ENCODE measurements around the gene ST6GALNAC3.
"Not testable (repeated sequence)": the region's sequence is repeated elsewhere in the genome, so short reads cannot be mapped to it uniquely, and the experiment has no call there.

Gene ST6GALNAC3

GRCh38 chr1:76073481-76073880, 1.1 kb upstream of the ST6GALNAC3 start:
- DNase-seq (ENCODE audit: low read depth in 2 of 2, low spot score in 1 of 2): no peak

GRCh38 chr1:76075188-76075489, 593 bp downstream of the ST6GALNAC3 start:
- no peak for DNase-seq (ENCODE audit: low read depth in 2 of 2, low spot score in 1 of 2)

GRCh38 chr1:76075877-76076276, 1.3 kb downstream of the ST6GALNAC3 start:
- no peak for DNase-seq (ENCODE audit: low read depth in 2 of 2, low spot score in 1 of 2)

- DNase-seq (ENCODE audit: low read depth in 2 of 2, low spot score in 1 of 2): no peak
Observed at GRCh38 chr1:76079475-76080227, 5.1 kb downstream of the ST6GALNAC3 start.

GRCh38 chr1:76080552-76081079, 6.1 kb downstream of the ST6GALNAC3 start:
- DNase-seq (ENCODE audit: low read depth in 2 of 2, low spot score in 1 of 2): no peak

GRCh38 chr1:76082062-76082461, 7.5 kb downstream of the ST6GALNAC3 start:
- DNase-seq (ENCODE audit: low read depth in 2 of 2, low spot score in 1 of 2): no peak

GRCh38 chr1:76083189-76083588, 8.6 kb downstream of the ST6GALNAC3 start:
- DNase-seq (ENCODE audit: low read depth in 2 of 2, low spot score in 1 of 2): no peak

GRCh38 chr1:76084029-76084627, 9.6 kb downstream of the ST6GALNAC3 start:
- DNase-seq (ENCODE audit: low read depth in 2 of 2, low spot score in 1 of 2): no peak

GRCh38 chr1:76084685-76085084, 10.1 kb downstream of the ST6GALNAC3 start:
- DNase-seq (ENCODE audit: low read depth in 2 of 2, low spot score in 1 of 2): no peak

- DNase-seq (ENCODE audit: low read depth in 2 of 2, low spot score in 1 of 2): no peak
Observed at GRCh38 chr1:76086109-76086508, 11.6 kb downstream of the ST6GALNAC3 start.

- DNase-seq (ENCODE audit: low read depth in 2 of 2, low spot score in 1 of 2): no peak
Observed at GRCh38 chr1:76086597-76086996, 12.1 kb downstream of the ST6GALNAC3 start.

- no peak for DNase-seq (ENCODE audit: low read depth in 2 of 2, low spot score in 1 of 2)
Observed at GRCh38 chr1:76090283-76091203, 16.0 kb downstream of the ST6GALNAC3 start.

- DNase-seq (ENCODE audit: low read depth in 2 of 2, low spot score in 1 of 2): no peak
Observed at GRCh38 chr1:76092812-76093211, 18.3 kb downstream of the ST6GALNAC3 start.

- DNase-seq (ENCODE audit: low read depth in 2 of 2, low spot score in 1 of 2): no peak
Observed at GRCh38 chr1:76093522-76094312, 19.2 kb downstream of the ST6GALNAC3 start.

- DNase-seq (ENCODE audit: low read depth in 2 of 2, low spot score in 1 of 2): no peak
Observed at GRCh38 chr1:76095802-76096201, 21.3 kb downstream of the ST6GALNAC3 start.

GRCh38 chr1:76097064-76097463, 22.5 kb downstream of the ST6GALNAC3 start:
- not testable (repeated sequence) for DNase-seq (ENCODE audit: low read depth in 2 of 2, low spot score in 1 of 2)

- DNase-seq (ENCODE audit: low read depth in 2 of 2, low spot score in 1 of 2): no peak
Observed at GRCh38 chr1:76098845-76099244, 24.3 kb downstream of the ST6GALNAC3 start.

- no peak for DNase-seq (ENCODE audit: low read depth in 2 of 2, low spot score in 1 of 2)
Observed at GRCh38 chr1:76101548-76101947, 27.0 kb downstream of the ST6GALNAC3 start.

GRCh38 chr1:76102046-76102445, 27.5 kb downstream of the ST6GALNAC3 start:
- DNase-seq (ENCODE audit: low read depth in 2 of 2, low spot score in 1 of 2): no peak

- no peak for DNase-seq (ENCODE audit: low read depth in 2 of 2, low spot score in 1 of 2)
Observed at GRCh38 chr1:76103034-76103433, 28.5 kb downstream of the ST6GALNAC3 start.

GRCh38 chr1:76105372-76105771, 30.8 kb downstream of the ST6GALNAC3 start:
- no peak for DNase-seq (ENCODE audit: low read depth in 2 of 2, low spot score in 1 of 2)

Data from stimulated activated CD8-positive, alpha-beta memory T cell treated with anti-CD3 and anti-CD28 coated beads, Interleukin-4, amount 100 ng/mL, for 4 hours (primary cell).